Uterus (tissue), 2 donors: ENCODE results near the gene MUC12.
"Not testable (repeated sequence)": the region's sequence is repeated elsewhere in the genome, so short reads cannot be mapped to it uniquely, and the experiment has no call there.

Source experiments
- POLR2A ChIP-seq, 2 donors: fragments of 450-650 bp; IDR thresholded peaks; one replicate each; pipeline ENCODE4 v1.6.1; 2016; ENCODE audit warnings: antibody characterized with exemption in 2 of 2, mild to moderate bottlenecking in 1 of 2, moderate library complexity in 1 of 2
- TF ChIP-seq, protein P1 (sequence below), 4 experiments: fragments of 200-600 bp in 2 of 4; fragments of 450-650 bp in 2 of 4; sonication (generic) in 2 of 4; IDR thresholded peaks; one replicate each; pipeline ENCODE4 v1.5.1; 2016 to 2019; ENCODE audit warnings: antibody characterized with exemption in 4 of 4, mild to moderate bottlenecking in 2 of 4, moderate library complexity in 1 of 4

GRCh38 chr7:100992280-100992679 is 22.9 kb downstream of the MUC12 start:
- TF ChIP-seq, protein P1, sequence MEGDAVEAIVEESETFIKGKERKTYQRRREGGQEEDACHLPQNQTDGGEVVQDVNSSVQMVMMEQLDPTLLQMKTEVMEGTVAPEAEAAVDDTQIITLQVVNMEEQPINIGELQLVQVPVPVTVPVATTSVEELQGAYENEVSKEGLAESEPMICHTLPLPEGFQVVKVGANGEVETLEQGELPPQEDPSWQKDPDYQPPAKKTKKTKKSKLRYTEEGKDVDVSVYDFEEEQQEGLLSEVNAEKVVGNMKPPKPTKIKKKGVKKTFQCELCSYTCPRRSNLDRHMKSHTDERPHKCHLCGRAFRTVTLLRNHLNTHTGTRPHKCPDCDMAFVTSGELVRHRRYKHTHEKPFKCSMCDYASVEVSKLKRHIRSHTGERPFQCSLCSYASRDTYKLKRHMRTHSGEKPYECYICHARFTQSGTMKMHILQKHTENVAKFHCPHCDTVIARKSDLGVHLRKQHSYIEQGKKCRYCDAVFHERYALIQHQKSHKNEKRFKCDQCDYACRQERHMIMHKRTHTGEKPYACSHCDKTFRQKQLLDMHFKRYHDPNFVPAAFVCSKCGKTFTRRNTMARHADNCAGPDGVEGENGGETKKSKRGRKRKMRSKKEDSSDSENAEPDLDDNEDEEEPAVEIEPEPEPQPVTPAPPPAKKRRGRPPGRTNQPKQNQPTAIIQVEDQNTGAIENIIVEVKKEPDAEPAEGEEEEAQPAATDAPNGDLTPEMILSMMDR (IDR thresholded peaks at IDR 0.05) = not testable (repeated sequence)
- not testable (repeated sequence) for TF ChIP-seq POLR2A (IDR thresholded peaks at IDR 0.05)
